GM19372 (cell line): ENCODE measurements around the gene TAF3.
A peak's percentile ranks its signal among the peaks of the same experiment; 100 is the strongest.
"Not testable (repeated sequence)": the region's sequence is repeated elsewhere in the genome, so short reads cannot be mapped to it uniquely, and the experiment has no call there.

Experiments
- ATAC-seq: cut with Tn5 transposase; IDR thresholded peaks from one replicate; pipeline ENCODE4 v1.9.1; 2021; ENCODE audit warnings: mild to moderate bottlenecking, low read depth, moderate library complexity; ENCODE audit not compliant: unreplicated experiment

The TAF3 gene

GRCh38 chr10:8026349-8027259 lies 208.3 kb downstream of the TAF3 start:
- ATAC-seq = peak; percentile 60

DNA sequence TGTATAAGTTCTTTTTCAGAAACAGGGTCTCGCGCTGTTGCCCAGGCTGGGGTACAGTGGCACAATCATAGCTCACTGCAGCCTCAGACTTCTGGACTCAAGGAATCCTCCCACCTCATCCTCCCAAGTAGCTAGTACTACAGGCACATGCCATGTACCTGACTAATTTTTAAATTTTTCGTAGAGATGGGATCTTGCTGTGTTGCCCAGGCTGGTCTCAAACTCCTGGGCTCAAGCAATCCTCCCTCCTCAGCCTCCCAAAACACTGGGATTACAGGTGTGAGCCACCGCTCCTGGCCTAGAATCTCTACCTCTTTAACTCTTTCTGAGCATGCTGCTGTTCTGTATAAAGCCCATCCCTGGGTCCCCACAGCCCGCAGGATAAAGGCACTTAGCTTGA lies 212.9 kb downstream of the TAF3 start:
- not testable (repeated sequence) for ATAC-seq

DNA sequence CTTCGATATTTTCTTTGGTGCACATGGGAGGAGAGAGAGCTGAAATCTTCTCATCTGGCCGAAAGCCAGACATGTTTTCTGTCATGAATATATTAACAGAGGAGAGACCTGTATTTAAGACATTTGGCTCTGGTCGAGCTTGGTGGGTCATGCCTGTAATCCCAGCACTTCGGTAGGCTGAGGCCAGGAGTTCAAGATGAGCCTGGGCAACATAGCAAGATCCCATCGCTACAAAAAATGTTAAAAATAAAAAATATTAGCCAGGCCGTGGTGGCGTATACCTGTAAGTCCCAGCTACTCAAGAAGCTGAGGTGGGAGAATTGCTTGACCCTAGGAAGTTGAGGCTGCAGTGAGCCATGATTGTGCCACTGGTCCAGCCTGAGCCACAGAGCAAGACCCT lies 214.3 kb downstream of the TAF3 start:
- ATAC-seq = no peak

- ATAC-seq = no peak
These were observed 215.6 kb downstream of the TAF3 start for GRCh38 chr10:8033812-8034465.

GRCh38 chr10:8034466-8035005 lies 216.2 kb downstream of the TAF3 start:
- no peak for ATAC-seq

- no peak for ATAC-seq
These were observed 216.8 kb downstream of the TAF3 start for GRCh38 chr10:8035006-8035640.

DNA sequence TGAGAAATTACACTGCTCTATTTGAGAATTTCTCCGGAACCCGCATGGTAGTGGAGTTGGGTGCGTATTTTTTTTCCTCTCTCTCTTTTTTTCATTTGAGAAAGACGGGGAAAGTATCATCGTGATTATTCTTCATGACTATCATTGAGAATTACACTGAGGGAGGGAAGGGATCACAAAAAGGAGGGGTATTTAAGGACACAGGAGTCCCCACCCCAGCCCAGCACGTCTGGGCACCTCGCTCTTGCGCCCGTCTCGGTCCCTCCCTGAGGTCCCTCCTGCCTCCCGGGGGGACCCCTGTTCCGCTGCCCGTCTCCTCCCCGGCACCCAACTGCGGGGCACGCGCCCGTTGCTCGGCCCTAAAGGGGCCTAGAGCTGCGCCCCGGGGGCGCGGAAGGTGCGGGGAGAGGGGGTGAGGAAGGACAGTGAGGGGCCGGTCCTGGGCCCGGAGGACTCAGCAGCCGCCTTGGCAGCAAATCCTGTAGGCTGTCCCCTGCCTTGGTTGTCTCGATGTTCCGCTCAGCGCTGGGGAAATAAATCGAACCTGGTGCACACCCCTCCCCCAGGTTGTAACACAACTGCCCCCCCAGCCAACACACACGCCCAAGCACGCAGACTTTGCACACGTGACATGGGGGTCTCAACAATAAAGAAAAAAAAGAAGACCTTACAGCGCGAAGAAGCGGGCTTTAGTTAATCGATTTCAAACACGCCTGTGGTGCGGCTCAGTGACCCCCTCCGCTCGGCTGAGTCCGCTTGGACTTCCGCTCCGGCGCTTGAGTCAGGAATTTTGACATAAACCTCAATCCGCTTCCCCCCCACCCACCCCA lies 217.6 kb downstream of the TAF3 start:
- no peak for ATAC-seq

DNA sequence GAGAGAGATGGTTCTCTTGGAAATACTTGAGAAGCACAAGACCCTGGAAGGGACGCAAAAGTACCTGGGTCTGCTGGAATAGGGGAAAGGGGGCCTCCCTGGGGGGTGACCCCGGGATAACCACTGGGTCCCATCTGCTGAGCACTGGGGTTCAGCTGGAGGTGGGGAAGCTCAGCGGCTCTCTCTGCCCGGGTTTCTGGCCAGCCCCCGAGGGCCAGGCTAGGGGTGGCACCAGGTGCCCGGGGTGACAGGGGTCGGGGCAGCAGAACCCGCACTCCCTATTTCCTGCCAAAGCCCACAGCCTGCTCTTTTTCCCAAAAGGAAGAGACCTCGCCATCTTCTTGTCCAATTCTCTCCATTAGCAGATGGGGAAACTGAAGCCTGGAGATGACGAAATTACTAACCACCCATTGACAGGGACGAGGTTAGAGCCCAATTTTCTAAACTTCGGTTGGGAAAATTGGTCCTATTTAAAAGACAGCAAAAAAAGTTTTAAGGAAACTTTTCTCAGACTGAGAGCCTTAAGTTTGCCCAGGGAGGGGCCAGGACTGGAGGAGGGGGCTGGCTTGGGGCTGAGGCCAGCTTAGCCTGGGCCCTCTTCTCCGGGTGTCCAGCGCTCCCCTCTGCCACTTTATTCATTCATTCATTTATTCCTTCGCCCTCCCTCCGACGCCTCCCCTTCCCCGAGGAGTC lies 218.3 kb downstream of the TAF3 start:
- ATAC-seq = no peak

DNA sequence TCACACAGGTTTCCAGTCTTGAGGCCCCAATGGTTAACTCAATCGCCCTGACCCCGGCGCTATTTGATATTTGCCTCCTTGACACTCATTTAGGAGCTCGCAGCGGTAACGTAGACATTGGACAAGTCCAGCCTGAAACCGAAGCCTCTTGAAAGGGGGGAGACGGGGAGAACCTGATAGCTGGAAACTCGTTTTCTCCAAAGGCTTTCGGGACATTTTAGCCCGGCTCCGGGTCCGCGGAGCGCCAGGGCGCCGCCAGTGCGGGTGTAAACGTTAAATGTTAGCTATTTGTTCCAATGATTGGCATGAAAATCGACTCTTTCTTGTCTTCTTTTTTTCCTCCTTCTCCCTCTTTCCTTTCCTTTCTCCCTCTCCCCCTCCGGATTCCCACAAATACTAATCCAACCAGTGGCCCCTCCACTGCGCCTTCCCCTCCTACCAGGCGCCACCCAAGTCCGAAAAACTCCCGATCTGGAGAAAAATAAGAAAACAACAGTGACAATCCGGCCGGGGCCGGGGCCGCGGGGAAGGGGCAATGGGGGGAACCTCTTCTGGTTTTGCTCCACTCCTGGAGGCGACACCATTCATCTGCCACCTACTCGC lies 219.0 kb downstream of the TAF3 start:
- no peak for ATAC-seq

DNA sequence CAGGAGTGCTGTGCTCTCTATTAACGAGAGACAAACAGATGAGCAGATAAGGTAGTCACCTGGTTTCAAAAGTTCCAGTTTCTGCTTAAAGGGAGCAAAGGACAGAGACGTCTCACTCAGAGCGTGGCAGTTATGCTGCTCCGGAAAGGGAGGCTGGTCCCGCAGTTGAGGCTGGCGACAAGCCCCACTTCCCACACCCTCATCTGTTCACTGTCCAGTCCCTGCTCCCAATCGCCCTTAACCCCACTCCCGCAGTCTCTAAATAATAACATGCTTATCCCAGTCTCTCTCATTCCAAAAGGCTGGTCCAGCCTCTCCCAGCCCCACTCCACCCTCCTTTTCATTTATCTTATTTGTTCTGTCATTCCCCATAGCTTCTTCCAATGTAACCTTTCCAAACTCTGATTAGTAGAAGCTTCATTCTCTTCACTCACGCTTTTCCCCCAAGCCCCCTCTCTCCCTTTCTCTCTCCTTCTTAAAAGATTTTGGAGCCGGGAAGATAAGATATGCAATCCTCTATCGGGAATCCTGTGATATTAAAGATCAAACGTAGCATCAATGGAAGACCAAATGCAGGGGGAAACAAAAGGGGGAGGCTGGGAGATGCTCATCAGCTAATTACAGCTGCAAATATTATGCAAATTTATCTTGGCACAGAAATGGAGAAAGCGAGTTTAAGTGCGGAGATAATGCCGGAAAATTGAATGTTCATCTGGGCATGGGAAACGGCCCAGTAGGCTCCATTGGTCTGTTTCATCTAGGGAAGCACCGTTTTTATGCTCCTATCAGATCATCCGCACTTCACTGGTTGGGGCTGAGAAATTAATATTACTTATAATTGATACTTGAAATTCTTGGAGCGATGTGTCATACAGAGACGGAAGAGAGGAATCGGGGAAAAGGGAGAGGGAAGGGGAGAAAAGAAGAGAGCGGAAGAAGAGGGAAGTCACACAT lies 219.9 kb downstream of the TAF3 start:
- no peak for ATAC-seq

DNA sequence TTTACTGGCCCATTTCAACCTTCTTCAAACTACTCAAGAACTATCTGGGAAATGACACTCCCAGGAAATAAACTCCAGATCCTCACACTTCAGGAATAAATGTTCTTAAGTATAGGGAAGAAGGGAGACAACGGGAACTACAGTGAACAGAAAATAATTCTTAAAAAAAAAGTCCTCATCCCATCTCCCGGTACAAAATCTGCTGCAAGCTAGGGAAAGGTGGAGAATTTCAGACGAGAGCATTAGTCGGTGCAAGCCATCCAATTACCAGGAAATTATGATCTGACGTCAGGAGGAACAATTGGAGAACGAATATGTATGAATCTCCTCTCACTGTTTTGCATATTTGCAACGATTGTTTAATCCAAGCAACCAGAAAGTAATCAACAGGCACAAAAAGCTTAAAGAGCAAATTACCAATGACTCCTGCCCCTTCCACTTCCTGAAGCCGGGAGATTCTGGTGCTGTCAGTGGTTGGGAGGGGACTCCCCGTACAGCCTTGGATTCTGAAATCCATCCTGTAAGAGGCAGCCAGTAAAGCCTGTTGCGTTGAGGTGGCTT lies 221.1 kb downstream of the TAF3 start:
- no peak for ATAC-seq

- ATAC-seq = no peak
These were observed 222.3 kb downstream of the TAF3 start for GRCh38 chr10:8040651-8041050.

DNA sequence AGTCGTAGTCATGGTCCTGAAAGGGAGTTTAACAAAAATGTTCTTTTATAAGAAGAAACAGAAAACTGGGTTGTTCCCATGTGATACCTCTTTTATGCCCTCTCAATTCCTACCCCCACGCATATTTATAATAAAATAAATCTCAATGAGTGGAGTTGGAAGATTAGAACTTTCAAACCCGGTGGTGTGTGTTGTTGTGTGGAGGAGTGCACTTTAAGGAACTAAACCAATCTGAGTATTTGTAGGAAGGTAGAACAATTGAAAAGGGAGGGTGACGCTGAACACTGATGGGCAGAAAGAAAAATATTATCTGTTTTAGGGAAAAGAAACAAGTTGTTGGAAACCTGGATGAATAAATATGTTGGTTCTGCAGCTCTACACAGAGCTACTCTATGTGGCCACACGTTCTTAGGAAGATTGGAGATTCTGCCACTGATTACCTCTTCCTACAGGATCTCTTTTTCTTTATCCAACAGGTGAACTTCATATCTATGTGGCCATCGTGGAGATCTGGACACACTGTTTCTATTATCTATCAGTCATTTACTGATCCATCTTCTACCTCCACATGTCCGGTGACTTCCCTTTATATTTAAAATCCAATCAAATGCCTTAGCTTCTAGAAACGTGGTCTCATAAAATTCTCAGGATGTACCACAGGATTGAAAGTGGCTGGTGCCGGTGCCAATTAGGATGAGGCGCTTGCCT lies 223.1 kb downstream of the TAF3 start:
- ATAC-seq = no peak

GRCh38 chr10:8041992-8042720 lies 223.9 kb downstream of the TAF3 start:
- no peak for ATAC-seq

GRCh38 chr10:8042721-8043568 lies 224.6 kb downstream of the TAF3 start:
- ATAC-seq = no peak
